MM.1S (cell line): Measurements from ENCODE around the gene FITM2.

Experiments used
- EZH2 ChIP-seq: fragments of 300-600 bp; sonication (generic); optimal IDR thresholded peaks from 2 replicates; pipeline ENCODE3; 2017; ENCODE audit warnings: low read depth, mild to moderate bottlenecking, antibody characterized with exemption, low read length, mixed read lengths
- EZH2phosphoT487 ChIP-seq: fragments of 300-600 bp; sonication (generic); IDR thresholded peaks from 2 replicates; pipeline ENCODE4 v1.6.1; 2018; ENCODE audit warnings: antibody characterized with exemption, low read length
- TF ChIP-seq, protein P1 (sequence below): fragments of 300-600 bp; sonication (generic); IDR thresholded peaks from 2 replicates; pipeline ENCODE4 v1.5.1; 2016; ENCODE audit warnings: antibody characterized with exemption, low read length, mixed read lengths

DNA sequence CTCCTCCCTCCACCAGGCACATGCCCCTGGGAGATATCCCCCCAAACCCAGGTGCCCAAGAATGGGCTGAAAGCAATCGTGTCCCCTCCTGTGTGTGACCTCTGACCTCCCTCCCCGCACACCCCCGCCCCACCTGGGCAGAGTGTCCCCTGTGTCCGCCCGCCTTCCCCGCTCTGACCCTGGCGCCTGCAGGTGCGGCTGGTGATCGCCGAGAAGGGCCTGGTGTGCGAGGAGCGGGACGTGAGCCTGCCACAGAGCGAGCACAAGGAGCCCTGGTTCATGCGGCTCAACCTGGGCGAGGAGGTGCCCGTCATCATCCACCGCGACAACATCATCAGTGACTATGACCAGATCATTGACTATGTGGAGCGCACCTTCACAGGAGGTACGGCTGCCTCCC, 54.0 kb downstream of the FITM2 start:
- TF ChIP-seq, protein P1, sequence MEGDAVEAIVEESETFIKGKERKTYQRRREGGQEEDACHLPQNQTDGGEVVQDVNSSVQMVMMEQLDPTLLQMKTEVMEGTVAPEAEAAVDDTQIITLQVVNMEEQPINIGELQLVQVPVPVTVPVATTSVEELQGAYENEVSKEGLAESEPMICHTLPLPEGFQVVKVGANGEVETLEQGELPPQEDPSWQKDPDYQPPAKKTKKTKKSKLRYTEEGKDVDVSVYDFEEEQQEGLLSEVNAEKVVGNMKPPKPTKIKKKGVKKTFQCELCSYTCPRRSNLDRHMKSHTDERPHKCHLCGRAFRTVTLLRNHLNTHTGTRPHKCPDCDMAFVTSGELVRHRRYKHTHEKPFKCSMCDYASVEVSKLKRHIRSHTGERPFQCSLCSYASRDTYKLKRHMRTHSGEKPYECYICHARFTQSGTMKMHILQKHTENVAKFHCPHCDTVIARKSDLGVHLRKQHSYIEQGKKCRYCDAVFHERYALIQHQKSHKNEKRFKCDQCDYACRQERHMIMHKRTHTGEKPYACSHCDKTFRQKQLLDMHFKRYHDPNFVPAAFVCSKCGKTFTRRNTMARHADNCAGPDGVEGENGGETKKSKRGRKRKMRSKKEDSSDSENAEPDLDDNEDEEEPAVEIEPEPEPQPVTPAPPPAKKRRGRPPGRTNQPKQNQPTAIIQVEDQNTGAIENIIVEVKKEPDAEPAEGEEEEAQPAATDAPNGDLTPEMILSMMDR, result no peak
- TF ChIP-seq EZH2, result no peak
- TF ChIP-seq EZH2phosphoT487, result no peak
